ENCODE data around the gene KCNG4. TPM values are rescaled to one million over a fixed set of nuclear protein-coding genes. Genes with fewer than 3 reads are reported as not detected.

The KCNG4 gene
- total and polyA plus RNA-seq, 2 of the 8 experiments (the other 6 are each of a cell fraction or from before 2014, with no cell fraction given): not detected

DNA sequence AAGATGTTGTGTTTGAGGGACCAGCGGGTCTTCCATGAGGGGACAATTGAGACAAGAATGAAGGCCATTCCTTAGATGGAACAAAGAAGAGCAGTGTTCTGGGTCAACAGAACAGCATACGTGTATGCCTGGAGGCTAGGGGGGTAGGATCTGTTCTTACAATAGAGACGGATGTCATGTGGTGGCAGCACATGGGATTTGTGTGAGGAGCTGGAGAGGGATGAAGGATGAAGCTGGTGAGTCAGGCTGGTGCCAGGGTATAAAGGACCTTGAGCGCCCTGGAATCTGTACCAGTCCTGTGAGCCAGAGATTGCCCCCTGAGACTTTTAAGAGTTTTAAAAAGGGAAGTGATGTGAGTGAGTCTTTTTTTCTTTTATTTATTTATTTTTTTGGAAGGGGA lies 32.1 kb upstream of the KCNG4 start:
- H3K23me2 ChIP-seq (ENCODE audit: low read depth, low read length): peaks cover 8% of the 10 kb centered on the region; the same call in 1 of the 2 replicates
- no peak overlapping the region for H3K27ac ChIP-seq (ENCODE audit: low read depth, low read length)
- TF ChIP-seq TCF12 (IDR thresholded peaks at IDR 0.05; ENCODE audit: low read depth, low read length) (no peak), KDM5A (IDR thresholded peaks at IDR 0.05; ENCODE audit: low read length) (no peak), GABPA (IDR thresholded peaks at IDR 0.05; ENCODE audit: borderline replicate concordance, insufficient read depth, low read length) (no peak), KDM4A (IDR thresholded peaks at IDR 0.05; ENCODE audit: low read depth, low read length, severe bottlenecking) (no peak), POU5F1 (IDR thresholded peaks at IDR 0.05; ENCODE audit: low read depth, low read length) (no peak), GTF2F1 (IDR thresholded peaks at IDR 0.05; ENCODE audit: borderline replicate concordance, low read depth, low read length) (no peak), POLR2A (IDR thresholded peaks at IDR 0.05; ENCODE audit: control extremely low read depth in 1 of 2, low read depth in 2 of 2, low read length in 2 of 2) (no peak), JUN (IDR thresholded peaks at IDR 0.05; ENCODE audit: low read depth, low read length) (no peak), CBX5 (IDR thresholded peaks at IDR 0.05; ENCODE audit: low read depth, low read length) (no peak), POLR2AphosphoS5 (IDR thresholded peaks at IDR 0.05; ENCODE audit: low read depth, low read length) (no peak), SRF (IDR thresholded peaks at IDR 0.05; ENCODE audit: low read depth, low read length) (no peak), SIN3A (conservative IDR thresholded peaks at IDR 0.05 in 1 of 2, IDR thresholded peaks at IDR 0.05 in 1 of 2; ENCODE audit: low read depth in 1 of 2, low read length in 2 of 2) (no peak)
- H3K56ac ChIP-seq (replicated peaks; ENCODE audit: insufficient read length, low read depth, low read length): no peak overlapping the region
- CTCF ChIA-PET (ENCODE audit: partially characterized antibody): interaction anchor here (0.6 to 1.7 kb wide), 6 partner anchors 11 to 215 kb away, joined by 3 to 8 read pairs (median 4); no protein-coding TSS in a partner anchor
- peaks cover 0 to 3% (median 0%) of the 10 kb centered on the region in 4 experiments; a peak in 1 of 7 replicates for H3K27me3 ChIP-seq (replicated peaks in 1 of 4; ENCODE audit: control insufficient read depth in 3 of 4, extremely low read depth in 1 of 4, insufficient read depth in 3 of 4, low read length in 3 of 4)
- no peak overlapping the region for H3K9ac ChIP-seq (replicated peaks in 1 of 4; ENCODE audit: extremely low read depth in 1 of 4, low read depth in 3 of 4, low read length in 3 of 4)
- H2BK12ac ChIP-seq (ENCODE audit: low read depth, low read length): no peak overlapping the region
- H2AK5ac ChIP-seq (ENCODE audit: low read depth, low read length): no peak overlapping the region
- no peak overlapping the region for H4K91ac ChIP-seq (replicated peaks; ENCODE audit: insufficient read length, low read length)
- H2BK5ac ChIP-seq (ENCODE audit: low read depth, low read length): no peak overlapping the region
- 83% methylated on average over 4 of the region's 4 CpGs; no CpG with 5 or more reads in 1 of the 2 experiments for WGBS, 2 experiments (ENCODE audit: extremely low coverage in 1 of 2, insufficient coverage in 1 of 2, insufficient read length in 1 of 2, insufficient replicate concordance in 2 of 2, low coverage in 1 of 2, low lambda C conversion rate in 2 of 2, missing lambda C conversion rate in 1 of 2)
- H2BK20ac ChIP-seq (ENCODE audit: low read length): no peak overlapping the region
- H4K8ac ChIP-seq (ENCODE audit: extremely low read depth, insufficient read depth, low read length): no peak overlapping the region
- no peaks in the 10 kb centered on the region for H3K79me1 ChIP-seq (ENCODE audit: low read depth, low read length)
- no peak overlapping the region for H3K14ac ChIP-seq (ENCODE audit: insufficient read length)
- no peak overlapping the region for H2AFZ ChIP-seq (ENCODE audit: low read length)
- H4K5ac ChIP-seq (ENCODE audit: insufficient read length, low read depth, low read length): no peak overlapping the region
- no peaks in the 10 kb centered on the region for H3K79me2 ChIP-seq (ENCODE audit: control insufficient read depth in 1 of 2, insufficient read depth in 2 of 2, low read length in 2 of 2)
- H3K23ac ChIP-seq (ENCODE audit: insufficient read length): no peak overlapping the region
- H3K36me3 ChIP-seq (ENCODE audit: control insufficient read depth in 2 of 4, insufficient read depth in 4 of 4, low read length in 3 of 4): no peaks in the 10 kb centered on the region
- POLR2A ChIA-PET (ENCODE audit: partially characterized antibody): no interaction called here
- no peak overlapping the region for H3K4me2 ChIP-seq (ENCODE audit: insufficient read depth in 1 of 2, low read depth in 2 of 2, low read length in 2 of 2)
- H3K4me3 ChIP-seq (ENCODE audit: extremely low read depth in 1 of 4, insufficient read depth in 2 of 4, low read depth in 3 of 4, low read length in 4 of 4): no peak overlapping the region
- no peaks in the 10 kb centered on the region; a peak in 1 of 7 replicates for H3K4me1 ChIP-seq (replicated peaks in 1 of 4; ENCODE audit: control insufficient read depth in 3 of 4, insufficient read depth in 4 of 4, low read length in 3 of 4)
- H4K20me1 ChIP-seq (replicated peaks in 1 of 2; ENCODE audit: control insufficient read depth in 1 of 2, insufficient read depth in 2 of 2, low read length in 2 of 2): no peaks in the 10 kb centered on the region
- H2BK15ac ChIP-seq (ENCODE audit: low read length): no peak overlapping the region
- H3K18ac ChIP-seq (ENCODE audit: extremely low read depth, low read length): no peak overlapping the region
- H3K9me3 ChIP-seq (ENCODE audit: insufficient read depth in 2 of 2, low read depth in 1 of 2, low read length in 1 of 2): no peaks in the 10 kb centered on the region
- no peak overlapping the region for H3K4ac ChIP-seq (replicated peaks; ENCODE audit: insufficient read length, low read depth, low read length)
- FAIRE-seq (no peak), DNase-seq (ENCODE audit: low read depth in 1 of 2, low spot score in 2 of 2) (no peak)
- H2BK120ac ChIP-seq (replicated peaks; ENCODE audit: low read depth, low read length): no peak overlapping the region

All from H1 (cell line).